Pancreas (tissue), 10 donors: ENCODE data around the gene PDK3. TPM values are rescaled to one million over a fixed set of nuclear protein-coding genes. Genes with fewer than 3 reads are reported as not detected.

Source experiments
- ATAC-seq, 4 donors: fragments of 200-7000 bp; cut with Tn5 transposase; one replicate each; pipeline versions ENCODE4 v1.8.0 to v1.9.1; 2020; ENCODE audit warnings: mild to moderate bottlenecking in 4 of 4, moderate library complexity in 4 of 4
- DNase-seq, 6 donors: peaks; one replicate each; pipeline ENCODE4 v3.0.0-alpha.2; 2020
- FAIRE-seq: peaks from 2 replicates; lab custom pipeline; 2012; peaks lifted over from hg19 to GRCh38; lab: Jason Lieb, UNC
- H3K27ac ChIP-seq, 4 donors: fragments of 200-600 bp; sonication (generic); 1 replicate in 3 of 4; 2 replicates in 1 of 4; pipeline versions ENCODE4 v1.5.0 to v1.8.0; 2020
- H3K27me3 ChIP-seq, 4 donors: fragments of 200-600 bp; one replicate each; pipeline ENCODE4 v1.8.0; 2021
- H3K36me3 ChIP-seq, 3 donors: fragments of 200-600 bp; sonication (generic) in 1 of 3; one replicate each; pipeline versions ENCODE4 v1.5.0 to v1.8.0; 2020 to 2021
- H3K4me1 ChIP-seq, 3 donors: fragments of 200-600 bp; one replicate each; pipeline ENCODE4 v1.8.0; 2021
- H3K4me3 ChIP-seq, 4 donors: fragments of 200-600 bp; sonication (generic) in 2 of 4; one replicate each; pipeline versions ENCODE4 v1.5.0 to v1.8.0; 2020 to 2021
- H3K9me3 ChIP-seq, 4 donors: fragments of 200-600 bp; one replicate each; pipeline ENCODE4 v1.8.0; 2021
- CTCF ChIP-seq, 4 donors: fragments of 200-600 bp; sonication (generic) in 3 of 4; IDR thresholded peaks; one replicate each; pipeline versions ENCODE4 v1.5.0 to v1.8.0; 2021; ENCODE audit warnings: antibody characterized with exemption in 4 of 4
- WGBS, 2 donors: extraction: QIAGEN DNeasy Blood & Tissue Kit; methylation state at CpG; one replicate each; pipeline ENCODE4 v1.1.7; 2013; 5-methylcytosine and 5-hydroxymethylcytosine counted together
- intact Hi-C, 3 donors: fragments of 100-400 bp; cut with DNase I; formaldehyde crosslinking; loops; one replicate each; pipeline versions ENCODE4 v1.11.1 to v1.14.2; 2022
- polyA plus RNA-seq, 2 donors: library from polyadenylated mRNA; stranded (reverse); fragments of 200-250 nt; gene quantifications; one replicate each; pipeline ENCODE4 v1.2.3, GENCODE V29; 2013
- total RNA-seq, 6 donors: library from RNA; stranded (reverse); fragmentation: NEBNext Ultra II Directional in 4 of 6; extraction: Animal tissue kit (Norgen Biotek cat#: 25700) in 4 of 6; gene quantifications; one replicate each; pipeline versions ENCODE4 v1.2.1 to v1.2.4, GENCODE V29; 2021 to 2023
- donor health status: healthy with polysubstance abuse.
- donor health status: DM: no; HTN: no; CAD: no; lungs with moderate emphysema.
- donor health status: DM: no; HTN: no; CAD: no.
- donor health status: control.
- donor health status: control.
- donor health status: Bipolar disorder and iron deficiency.
- donor health status: DM: yes; HTN: yes; CAD: no.
- donor health status: DM: no; HTN: no; CAD: no.
- donor health status: DM: no; HTN: no; CAD: no.
- donor health status: DM: yes; HTN: yes; CAD: no.

The PDK3 gene
- total and polyA plus RNA-seq, 8 donors: 2.4 to 10.1 (median 5.3) TPM

GRCh38 chrX:24498975-24499374, 33.9 kb downstream of the PDK3 start:
- H3K9me3 ChIP-seq: no peaks in the 10 kb centered on the region
- intact Hi-C loops: no loop called here
- TF ChIP-seq CTCF (IDR thresholded peaks at IDR 0.05): peak; percentile 24 to 51 (median 43)
- H3K27me3 ChIP-seq: peaks cover 0 to 5% (median 0%) of the 10 kb centered on the region in 4 donors
- DNase-seq: no peak
- H3K27ac ChIP-seq: no peak overlapping the region
- WGBS, 2 donors: 19 to 26% methylated on average over 2 of the region's 2 CpGs
- peaks cover 0 to 5% (median 3%) of the 10 kb centered on the region in 3 donors for H3K4me1 ChIP-seq
- ATAC-seq: peak; percentile 49 to 80 (median 78)
- H3K4me3 ChIP-seq: no peak overlapping the region
- FAIRE-seq: peak; percentile 97
- no peaks in the 10 kb centered on the region for H3K36me3 ChIP-seq

DNA sequence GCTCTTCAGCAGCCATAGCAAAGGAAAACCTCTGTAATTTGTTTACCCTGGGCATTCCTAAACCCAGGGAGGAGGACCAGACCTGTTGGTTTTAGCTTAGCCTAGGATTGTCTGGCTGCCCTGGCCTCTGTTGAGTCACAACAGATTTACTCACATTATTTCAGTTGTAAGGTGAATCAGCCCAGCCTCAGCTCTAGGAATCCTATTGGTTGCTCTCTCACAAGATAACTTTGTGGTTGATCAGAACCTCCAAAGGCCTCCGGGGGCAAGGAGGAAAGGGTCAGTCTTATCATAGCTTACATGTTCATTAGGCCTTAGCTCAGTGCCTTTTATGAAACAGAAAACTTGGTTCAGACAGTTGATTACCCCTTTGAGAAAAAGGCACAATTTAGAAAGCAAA, 41.0 kb downstream of the PDK3 start:
- TF ChIP-seq CTCF (IDR thresholded peaks at IDR 0.05): no peak
- intact Hi-C loops: loop anchor here in 2 of 3 donors (10.0 kb wide), 1 partner anchor 111 kb away; no protein-coding TSS in a partner anchor
- Histone ChIP-seq H3K36me3 (no peaks in the 10 kb centered on the region), H3K27me3 (peaks cover 0 to 5% (median 0%) of the 10 kb centered on the region in 4 donors), H3K4me1 (no peaks in the 10 kb centered on the region), H3K4me3 (no peak overlapping the region), H3K9me3 (no peaks in the 10 kb centered on the region), H3K27ac (no peak overlapping the region)
- no peak for ATAC-seq
- WGBS, 2 donors: 77 to 79% methylated on average over 1 of the region's 1 CpG
- DNase-seq: no peak
- FAIRE-seq: no peak

DNA sequence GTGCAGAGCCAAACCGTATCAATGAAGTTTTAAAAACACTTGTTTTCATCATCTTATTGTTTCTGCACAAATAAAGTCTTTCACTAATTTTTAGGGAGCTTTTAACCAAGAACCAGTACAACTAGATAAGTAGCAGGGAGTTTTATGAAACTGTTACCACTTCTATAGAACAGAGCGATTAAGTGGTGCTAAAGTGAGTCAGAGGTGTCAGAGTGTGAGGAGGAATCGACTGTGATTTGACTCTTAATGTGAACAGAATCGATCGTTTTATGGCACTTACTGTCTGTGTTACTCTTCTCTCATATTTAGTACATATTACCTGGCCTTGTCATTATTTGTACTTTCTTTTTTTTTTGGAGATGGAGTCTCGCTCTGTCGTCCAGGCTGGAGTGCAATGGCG, 43.3 kb downstream of the PDK3 start:
- TF ChIP-seq CTCF (IDR thresholded peaks at IDR 0.05): no peak
- H3K27ac ChIP-seq: no peak overlapping the region
- WGBS, 2 donors: 81 to 92% methylated on average over 8 of the region's 8 CpGs
- no peaks in the 10 kb centered on the region for H3K4me1 ChIP-seq
- no peaks in the 10 kb centered on the region for H3K27me3 ChIP-seq
- intact Hi-C loops: loop anchor here in 2 of 3 donors (10.0 kb wide), 1 partner anchor 114 kb away; no protein-coding TSS in a partner anchor
- H3K4me3 ChIP-seq: no peak overlapping the region
- DNase-seq (no peak), FAIRE-seq (no peak), ATAC-seq (no peak)
- H3K9me3 ChIP-seq: no peaks in the 10 kb centered on the region
- no peaks in the 10 kb centered on the region for H3K36me3 ChIP-seq

- ATAC-seq (no peak), FAIRE-seq (no peak), DNase-seq (no peak)
- no peak for TF ChIP-seq CTCF (IDR thresholded peaks at IDR 0.05)
- no peaks in the 10 kb centered on the region for H3K36me3 ChIP-seq
- intact Hi-C loops: no loop called here
- no peak overlapping the region for H3K4me3 ChIP-seq
- no peaks in the 10 kb centered on the region for H3K4me1 ChIP-seq
- no peak overlapping the region for H3K27ac ChIP-seq
- H3K27me3 ChIP-seq: peaks cover 0 to 6% (median 0%) of the 10 kb centered on the region in 4 donors
- WGBS, 2 donors: 66 to 80% methylated on average over 5 of the region's 5 CpGs
- H3K9me3 ChIP-seq: no peaks in the 10 kb centered on the region
Measured at GRCh38 chrX:24513416-24513815, 48.3 kb downstream of the PDK3 start.

GRCh38 chrX:24515447-24515846, 50.4 kb downstream of the PDK3 start:
- Histone ChIP-seq H3K4me1 (no peaks in the 10 kb centered on the region), H3K9me3 (no peaks in the 10 kb centered on the region), H3K27ac (no peak overlapping the region), H3K4me3 (no peak overlapping the region), H3K27me3 (peaks cover 0 to 10% (median 0%) of the 10 kb centered on the region in 4 donors), H3K36me3 (no peaks in the 10 kb centered on the region)
- no peak for FAIRE-seq
- WGBS, 2 donors: 54 to 62% methylated on average over 4 of the region's 4 CpGs
- intact Hi-C loops: no loop called here
- TF ChIP-seq CTCF (IDR thresholded peaks at IDR 0.05): no peak
- no peak for DNase-seq
- no peak for ATAC-seq
